BJ (cell line): Measurements from ENCODE around the gene GGACT. TPM values are rescaled to one million over a fixed set of nuclear protein-coding genes. Genes with fewer than 3 reads are reported as not detected.

Experiments
- CTCF ChIA-PET: fragments of 350-600 bp; formaldehyde crosslinking; extraction: SDS; loops from one replicate; lab custom pipeline; 2021; ENCODE audit warnings: antibody characterized with exemption, inconsistent platforms; lab: Yijun Ruan, JAX
- POLR2A ChIA-PET: fragments of 300-600 bp; sonication (Branson Sonifier 250); formaldehyde crosslinking; extraction: SDS; loops from one replicate; lab custom pipeline; 2021; ENCODE audit warnings: antibody characterized with exemption; lab: Charles Lee
- DNase-seq: peaks from one replicate; pipeline ENCODE4 v3.0.0-alpha.2; 2011; ENCODE audit warnings: low read depth
- H3K27me3 ChIP-seq: 2 replicates; pipeline ENCODE4 v1.6.0; 2011; ENCODE audit warnings: low read length; ENCODE audit not compliant: control insufficient read depth, insufficient read depth
- H3K36me3 ChIP-seq: 2 replicates; pipeline ENCODE4 v1.5.1; 2011; ENCODE audit warnings: low read length; ENCODE audit not compliant: control insufficient read depth, insufficient read depth
- H3K4me3 ChIP-seq: 2 replicates; pipeline ENCODE4 v1.5.1; 2011; ENCODE audit warnings: low read depth, mild to moderate bottlenecking, control low read depth, low read length
- polyA plus RNA-seq: library from polyadenylated mRNA; depleted of rRNA; stranded (reverse); fragments of >200 nt; gene quantifications from 2 replicates; pipeline ENCODE4 v1.2.3, GENCODE V29; 2011
- TF ChIP-seq, protein P1 (sequence below): IDR thresholded peaks from 2 replicates; pipeline ENCODE4 v1.5.1; 2011; ENCODE audit warnings: low read depth, mild to moderate bottlenecking, control low read depth, inconsistent platforms, low read length, moderate library complexity; ENCODE audit not compliant: insufficient read depth

The GGACT gene
- polyA plus RNA-seq, 1 experiment, result 7.0 TPM

DNA sequence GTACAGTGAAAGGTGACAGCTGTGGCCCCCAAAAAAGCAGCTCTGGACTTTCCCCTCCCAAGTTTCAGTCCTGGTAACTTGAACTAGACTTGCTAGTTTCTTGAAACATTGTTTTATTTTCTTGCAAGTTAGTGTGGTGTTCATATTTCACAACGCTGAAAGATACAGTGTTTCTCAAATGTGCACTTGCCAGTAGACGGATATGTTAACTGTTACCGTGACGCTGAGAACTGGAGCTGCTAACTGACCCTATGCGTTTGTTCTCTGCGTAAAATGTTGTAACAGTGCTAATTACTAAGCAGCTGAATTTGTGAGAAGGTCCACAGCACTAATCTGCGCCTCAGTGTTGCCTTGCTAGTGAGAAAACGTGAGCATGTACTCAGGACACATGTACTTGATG lies 79.6 kb downstream of the GGACT start:
- no peak for DNase-seq
- ChIA-PET CTCF (interaction anchor here (1.3 kb wide), 1 partner anchor 593 kb away, joined by 4 read pairs; no protein-coding TSS in a partner anchor), POLR2A (no interaction called here)
- TF ChIP-seq, protein P1, sequence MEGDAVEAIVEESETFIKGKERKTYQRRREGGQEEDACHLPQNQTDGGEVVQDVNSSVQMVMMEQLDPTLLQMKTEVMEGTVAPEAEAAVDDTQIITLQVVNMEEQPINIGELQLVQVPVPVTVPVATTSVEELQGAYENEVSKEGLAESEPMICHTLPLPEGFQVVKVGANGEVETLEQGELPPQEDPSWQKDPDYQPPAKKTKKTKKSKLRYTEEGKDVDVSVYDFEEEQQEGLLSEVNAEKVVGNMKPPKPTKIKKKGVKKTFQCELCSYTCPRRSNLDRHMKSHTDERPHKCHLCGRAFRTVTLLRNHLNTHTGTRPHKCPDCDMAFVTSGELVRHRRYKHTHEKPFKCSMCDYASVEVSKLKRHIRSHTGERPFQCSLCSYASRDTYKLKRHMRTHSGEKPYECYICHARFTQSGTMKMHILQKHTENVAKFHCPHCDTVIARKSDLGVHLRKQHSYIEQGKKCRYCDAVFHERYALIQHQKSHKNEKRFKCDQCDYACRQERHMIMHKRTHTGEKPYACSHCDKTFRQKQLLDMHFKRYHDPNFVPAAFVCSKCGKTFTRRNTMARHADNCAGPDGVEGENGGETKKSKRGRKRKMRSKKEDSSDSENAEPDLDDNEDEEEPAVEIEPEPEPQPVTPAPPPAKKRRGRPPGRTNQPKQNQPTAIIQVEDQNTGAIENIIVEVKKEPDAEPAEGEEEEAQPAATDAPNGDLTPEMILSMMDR, result no peak
- H3K36me3 ChIP-seq, result no peaks in the 10 kb centered on the region
- no peaks in the 10 kb centered on the region for H3K27me3 ChIP-seq
- H3K4me3 ChIP-seq, result no peak overlapping the region

DNA sequence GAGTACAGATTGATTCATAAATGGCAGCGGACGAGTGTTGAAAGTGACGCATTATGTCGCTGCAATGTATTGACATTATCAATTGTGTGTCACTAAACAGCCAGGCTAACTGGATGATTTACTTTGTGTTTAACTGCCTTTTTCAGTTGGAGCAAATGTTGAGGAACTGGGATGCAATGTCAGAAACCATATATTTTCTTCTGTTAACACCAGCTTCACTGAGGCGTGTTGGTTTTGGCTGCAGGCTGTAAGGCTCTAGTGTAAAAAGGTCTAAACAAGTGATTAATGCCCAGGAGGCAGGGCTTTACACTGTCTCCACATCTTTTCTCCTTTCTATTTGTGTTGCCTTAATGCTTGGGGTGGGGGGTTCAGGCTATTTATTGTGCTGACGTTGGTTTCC lies 80.1 kb downstream of the GGACT start:
- no peak for DNase-seq
- ChIA-PET CTCF (no interaction called here), POLR2A (no interaction called here)
- TF ChIP-seq, protein P1, result no peak
- no peaks in the 10 kb centered on the region for H3K27me3 ChIP-seq
- no peaks in the 10 kb centered on the region for H3K36me3 ChIP-seq
- no peak overlapping the region for H3K4me3 ChIP-seq

DNA sequence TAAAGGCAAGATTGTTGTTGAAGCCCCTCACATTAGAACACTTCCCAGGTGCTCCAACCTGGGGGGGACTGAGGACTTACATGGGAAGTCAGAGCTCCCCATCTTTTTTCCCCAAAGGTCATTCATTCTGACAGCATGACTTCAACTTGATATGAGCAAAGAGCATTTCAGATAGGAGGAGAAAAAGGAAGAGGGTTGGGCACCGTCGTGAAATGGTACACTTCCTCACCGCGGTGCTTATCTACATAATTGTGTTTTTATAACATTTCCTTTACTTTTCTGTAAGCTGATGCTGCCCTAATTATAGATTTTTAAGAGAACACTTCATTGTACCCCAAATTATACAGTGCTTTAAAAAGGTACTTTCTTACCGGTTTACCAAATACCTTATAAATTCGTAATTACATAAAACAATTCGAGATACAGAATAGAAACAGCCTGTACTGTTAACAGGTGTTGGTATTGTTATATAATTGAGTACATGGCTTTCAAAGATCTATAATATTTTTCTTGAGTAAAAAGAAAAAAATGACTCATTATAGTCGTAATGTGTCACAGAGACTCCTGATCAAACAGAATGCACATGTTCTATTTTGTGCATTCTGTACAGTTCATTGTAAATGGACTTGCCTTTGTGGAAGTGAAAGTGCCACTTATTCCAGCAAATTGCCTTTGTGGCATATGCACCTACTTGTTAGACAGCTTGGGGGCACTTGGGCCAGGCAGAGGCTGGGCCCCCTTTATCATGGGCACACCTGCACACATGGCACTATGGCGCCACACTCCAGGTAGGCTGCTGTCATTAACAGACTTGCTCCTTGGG lies 81.8 kb downstream of the GGACT start:
- ChIA-PET POLR2A (no interaction called here), CTCF (interaction anchor here (1.0 kb wide), 1 partner anchor 229 kb away, joined by 3 read pairs; no protein-coding TSS in a partner anchor)
- TF ChIP-seq, protein P1, result no peak
- H3K27me3 ChIP-seq, result no peaks in the 10 kb centered on the region
- no peaks in the 10 kb centered on the region for H3K36me3 ChIP-seq
- no peak for DNase-seq
- H3K4me3 ChIP-seq, result no peak overlapping the region

DNA sequence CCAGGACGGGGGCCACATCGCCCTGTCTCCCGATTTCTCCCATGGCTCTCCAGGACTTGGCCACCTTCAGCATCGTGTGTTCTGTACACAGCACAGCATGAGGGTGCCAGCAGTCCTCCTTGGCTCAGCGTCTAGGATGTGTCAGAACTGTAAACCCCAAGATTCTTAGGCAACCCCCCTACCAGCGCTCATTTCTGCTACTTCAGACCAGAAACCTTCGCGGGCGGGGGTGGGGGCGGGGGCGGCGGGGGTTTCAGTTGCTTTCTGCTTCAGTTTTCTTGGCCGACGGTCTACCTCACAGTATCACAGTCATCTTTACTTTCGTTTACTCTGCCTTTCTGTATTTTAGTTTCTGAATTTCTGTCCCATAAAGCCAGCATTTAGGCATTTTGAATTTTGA lies 82.4 kb downstream of the GGACT start:
- ChIA-PET CTCF (no interaction called here), POLR2A (no interaction called here)
- DNase-seq, result no peak
- TF ChIP-seq, protein P1, result no peak
- no peaks in the 10 kb centered on the region for H3K27me3 ChIP-seq
- no peaks in the 10 kb centered on the region for H3K36me3 ChIP-seq
- H3K4me3 ChIP-seq, result no peak overlapping the region

DNA sequence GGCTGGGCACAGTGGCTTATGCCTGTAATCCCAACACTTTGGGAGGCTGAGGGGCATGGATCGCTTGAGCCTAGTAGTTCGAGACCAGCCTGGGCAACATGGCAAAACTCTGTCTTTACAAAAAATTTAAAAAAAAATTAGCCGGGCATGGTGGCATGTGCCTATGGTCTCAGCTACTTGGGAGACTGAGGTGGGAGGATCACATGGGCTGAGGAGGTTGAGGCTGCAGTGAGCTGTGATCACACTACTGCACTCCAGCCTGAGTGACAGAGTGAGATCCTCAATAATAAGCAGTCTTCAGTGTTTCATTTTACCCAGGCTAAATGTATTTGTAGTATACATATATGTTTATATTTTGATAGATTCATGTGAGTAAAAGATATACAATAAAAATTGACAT lies 85.0 kb downstream of the GGACT start:
- ChIA-PET POLR2A (no interaction called here), CTCF (interaction anchor here (0.6 kb wide), 2 partner anchors 468 to 588 kb away, joined by 3 to 4 read pairs; no protein-coding TSS in a partner anchor)
- TF ChIP-seq, protein P1, result no peak
- Histone ChIP-seq H3K4me3 (no peak overlapping the region), H3K36me3 (no peaks in the 10 kb centered on the region), H3K27me3 (no peaks in the 10 kb centered on the region)
- DNase-seq, result no peak
